Activated T-cell treated with anti-CD3 and anti-CD28 coated beads, Interleukin-2, amount 50 U/mL, for 1 hour (primary cell): ENCODE data around the gene TEX28.
"Not testable (repeated sequence)": the region's sequence is repeated elsewhere in the genome, so short reads cannot be mapped to it uniquely, and the experiment has no call there.

Source experiments
- DNase-seq: peaks from one replicate; pipeline ENCODE4 v3.0.0-alpha.2; 2020

TEX28 gene

GRCh38 chrX:154310616-154311536 lies 16.0 kb upstream of the TEX28 start:
- no peak for DNase-seq

DNA sequence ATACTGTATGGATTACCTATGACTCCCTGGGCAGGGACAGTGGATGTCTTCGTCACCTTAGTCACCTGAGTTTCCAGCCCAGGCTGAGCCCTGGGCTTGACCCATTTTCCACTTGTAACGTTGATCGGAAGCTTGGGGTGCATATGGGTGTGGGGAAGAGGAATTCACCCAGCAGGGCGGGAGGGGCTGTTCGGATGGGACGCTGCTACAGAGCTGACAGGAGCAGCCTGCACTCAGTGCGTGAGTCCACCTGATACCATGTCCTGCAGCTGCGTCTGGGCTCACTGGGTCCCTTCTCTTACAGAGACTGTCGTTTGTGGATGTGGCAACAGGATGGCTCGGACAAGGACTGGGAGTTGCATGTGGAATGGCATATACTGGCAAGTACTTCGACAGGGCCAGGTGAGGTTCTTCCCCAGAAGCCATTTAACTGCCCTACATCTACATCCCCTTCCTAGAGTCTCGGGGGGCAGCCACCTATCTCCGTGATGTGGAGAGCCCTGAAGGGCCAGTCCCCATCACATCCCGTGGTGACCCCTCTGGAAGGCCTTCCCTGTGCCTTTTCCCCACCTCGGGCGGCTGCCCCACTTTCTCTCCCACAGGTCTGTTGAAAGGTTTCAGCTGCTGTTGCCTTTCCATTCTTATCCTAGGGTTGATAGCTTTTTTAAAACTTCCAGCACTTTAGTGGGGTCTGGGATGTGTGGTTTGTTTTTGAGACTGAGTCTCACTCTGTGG lies 14.3 kb upstream of the TEX28 start:
- no peak for DNase-seq

- peak; percentile 78 for DNase-seq
Observed at GRCh38 chrX:154308108-154308946, 13.4 kb upstream of the TEX28 start.

GRCh38 chrX:154307202-154307601 lies 12.3 kb upstream of the TEX28 start:
- DNase-seq = no peak

GRCh38 chrX:154305541-154306205 lies 10.7 kb upstream of the TEX28 start:
- DNase-seq = no peak

DNA sequence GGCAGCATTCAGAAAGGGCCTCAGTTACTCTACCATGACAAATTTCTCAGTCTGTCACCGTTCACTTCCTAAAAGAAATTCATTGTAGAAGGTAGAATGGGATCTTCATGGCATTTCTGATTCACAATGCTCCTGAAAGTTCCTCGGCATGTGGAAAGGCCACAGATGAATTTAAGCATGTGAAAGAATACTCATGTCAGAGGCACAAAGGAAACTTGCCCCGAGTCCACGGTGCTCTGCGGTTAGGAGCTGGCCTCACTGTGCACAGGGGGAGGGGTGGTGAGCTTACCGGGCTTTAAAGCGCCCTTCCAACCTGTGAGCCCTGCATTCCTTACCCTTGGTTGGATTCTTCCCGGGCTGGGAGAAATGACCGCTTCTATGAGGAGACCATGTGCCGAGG lies 9.9 kb upstream of the TEX28 start:
- DNase-seq = no peak

DNA sequence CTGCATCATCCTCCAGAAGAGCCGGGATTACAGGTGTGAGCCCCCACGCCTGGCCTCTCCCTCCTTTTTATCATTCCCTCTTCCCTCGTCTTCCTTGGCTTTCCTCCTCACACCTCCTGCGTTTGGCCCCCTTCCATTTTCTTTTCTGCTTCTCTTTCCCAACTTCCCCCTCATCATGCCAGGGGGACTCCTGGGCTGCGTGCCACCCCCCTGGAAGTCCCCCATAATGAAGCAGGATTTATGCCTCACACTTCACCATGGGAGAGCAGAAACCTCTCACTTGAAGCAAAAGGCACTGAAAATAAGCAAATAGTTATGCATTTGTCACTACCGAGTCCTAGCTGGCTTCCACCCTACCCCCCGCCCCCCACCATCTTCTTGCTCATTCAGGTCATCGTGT lies 8.6 kb upstream of the TEX28 start:
- no peak for DNase-seq

DNA sequence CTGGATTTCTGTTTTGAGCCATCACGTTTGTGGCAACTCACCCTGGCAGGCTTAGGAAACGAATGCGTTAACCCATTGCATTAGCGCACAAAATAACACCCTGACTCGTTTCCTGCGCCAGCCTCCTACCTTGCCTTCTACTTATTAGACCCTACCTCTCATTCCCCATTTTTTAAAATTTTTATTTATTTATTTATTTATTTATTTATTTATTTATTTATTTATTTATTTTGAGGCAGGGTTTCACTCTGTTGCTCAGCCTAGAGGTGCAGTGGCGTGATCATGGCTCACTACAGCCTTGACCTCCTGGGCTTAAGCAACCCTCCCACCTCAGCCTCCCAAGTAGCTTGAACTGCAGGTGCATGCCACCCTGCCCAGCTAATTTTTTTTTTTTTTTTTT lies 8.1 kb upstream of the TEX28 start:
- DNase-seq = not testable (repeated sequence)

- no peak for DNase-seq
Observed at GRCh38 chrX:154300816-154301215, 5.9 kb upstream of the TEX28 start.

- no peak for DNase-seq
Observed at GRCh38 chrX:154298312-154298711, 3.4 kb upstream of the TEX28 start.

DNA sequence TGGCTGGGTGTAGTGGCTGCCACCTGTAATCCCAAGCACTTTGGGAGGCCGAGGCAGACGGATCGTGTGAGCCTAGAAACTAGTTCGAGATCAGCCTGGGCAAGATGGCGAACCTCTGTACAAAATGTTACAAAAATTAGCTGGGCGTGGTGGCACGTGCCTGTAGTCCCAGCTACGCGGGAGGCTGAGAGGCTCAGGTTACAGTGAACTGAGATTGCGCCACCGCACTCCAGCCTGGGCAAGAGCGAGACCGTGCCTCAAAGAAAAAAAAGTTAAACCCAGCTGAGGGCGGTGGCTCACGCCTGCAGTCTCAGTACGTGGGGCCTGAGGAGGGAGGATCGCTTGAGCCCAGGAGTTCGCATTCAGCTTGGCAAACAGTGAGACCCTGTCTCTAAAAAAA lies 1.8 kb upstream of the TEX28 start:
- no peak for DNase-seq

DNA sequence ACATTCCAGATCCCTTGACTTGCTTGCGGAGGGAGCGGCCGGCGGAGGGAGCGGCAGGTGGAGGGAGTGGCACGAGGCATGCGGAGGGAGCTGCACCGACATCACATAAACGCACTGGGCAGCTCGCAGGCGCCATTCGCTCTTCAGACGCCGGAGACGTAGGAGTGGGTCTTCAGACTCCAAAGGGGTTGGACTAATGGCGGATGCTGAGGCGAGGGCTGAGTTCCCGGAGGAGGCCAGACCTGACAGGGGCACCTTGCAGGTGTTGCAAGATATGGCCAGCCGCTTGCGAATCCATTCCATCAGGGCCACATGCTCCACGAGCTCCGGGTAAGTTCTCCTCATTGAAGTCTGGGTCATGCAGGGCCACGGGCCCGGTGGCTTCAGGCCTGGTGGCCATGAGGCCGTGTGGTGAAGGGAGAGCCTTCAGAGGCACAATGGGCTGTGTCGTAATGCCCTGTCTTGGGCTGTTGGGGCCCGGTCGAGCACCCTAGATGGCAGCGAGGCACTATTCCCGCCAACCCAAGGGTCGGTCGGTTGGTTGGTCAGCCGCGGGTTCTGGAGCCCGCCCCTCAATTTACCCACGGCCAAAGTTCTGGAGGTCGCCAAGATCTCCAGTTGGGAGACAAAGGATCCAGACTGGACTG lies 863 bp upstream of the TEX28 start, which contains the start of gene TKTL1:
Gene TKTL1, plus strand, starts transcription at position 132 of the 647 bp plus-strand sequence. Its CDS starts 65 bp downstream, at position 197.
- no peak for DNase-seq

DNA sequence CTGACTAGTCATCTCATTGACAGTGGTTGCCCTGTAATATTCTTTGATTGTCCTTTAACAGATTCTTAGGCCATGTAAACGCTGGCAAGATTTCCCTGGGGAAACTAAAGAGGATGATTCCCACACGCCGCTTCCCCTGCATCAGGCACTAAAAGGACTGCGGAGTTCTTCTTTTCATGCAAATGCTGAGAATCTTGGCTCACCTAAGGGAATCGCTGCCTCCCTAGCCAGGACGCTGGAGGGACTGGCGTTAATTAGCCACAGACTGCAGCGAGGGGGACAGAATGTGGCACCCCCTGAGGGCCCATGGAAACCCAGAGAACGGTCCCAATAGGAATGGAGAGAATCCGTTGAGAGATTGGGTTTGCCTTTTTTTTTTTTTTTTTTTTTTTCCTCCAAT lies 8.5 kb downstream of the TEX28 start:
- not testable (repeated sequence) for DNase-seq

DNA sequence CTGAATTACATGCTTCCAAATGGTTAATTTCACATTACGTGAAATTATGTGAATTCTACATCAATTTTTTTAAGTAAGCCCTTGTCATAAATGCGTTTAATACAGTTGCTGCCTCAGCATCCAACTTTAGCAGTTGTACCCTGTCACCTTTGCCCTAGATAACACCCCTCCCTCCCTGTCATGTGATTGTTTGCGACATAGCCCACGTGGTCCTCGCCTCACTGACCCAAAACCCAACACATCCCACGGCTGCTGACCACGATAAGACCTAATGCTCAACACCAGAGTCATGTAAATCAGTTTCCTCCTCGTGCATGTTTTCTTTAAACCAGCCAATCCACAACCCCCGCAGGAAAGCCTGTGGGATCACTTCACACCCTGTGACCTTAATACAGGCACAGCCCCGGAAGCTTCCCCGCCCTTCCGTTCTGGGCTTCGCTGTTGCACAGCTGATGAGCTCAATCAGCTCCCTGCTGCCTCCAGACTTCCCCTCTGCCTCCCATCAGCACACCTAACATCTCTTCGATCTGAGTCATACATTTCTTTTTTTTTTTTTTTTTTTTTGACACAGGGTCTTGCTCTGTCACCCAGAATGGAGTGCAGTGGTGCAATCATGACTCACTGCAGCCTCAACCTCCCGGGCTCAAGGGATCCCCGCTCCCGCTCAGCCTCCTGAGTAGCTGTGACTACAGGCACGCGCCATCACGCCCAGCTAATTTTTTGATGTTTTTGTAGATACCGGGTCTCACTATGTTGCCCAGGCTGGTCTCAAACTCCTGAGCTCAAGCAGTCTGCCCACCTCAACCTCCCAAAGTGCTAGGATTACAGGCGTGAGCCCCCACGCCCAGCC lies 10.2 kb downstream of the TEX28 start:
- not testable (repeated sequence) for DNase-seq

DNA sequence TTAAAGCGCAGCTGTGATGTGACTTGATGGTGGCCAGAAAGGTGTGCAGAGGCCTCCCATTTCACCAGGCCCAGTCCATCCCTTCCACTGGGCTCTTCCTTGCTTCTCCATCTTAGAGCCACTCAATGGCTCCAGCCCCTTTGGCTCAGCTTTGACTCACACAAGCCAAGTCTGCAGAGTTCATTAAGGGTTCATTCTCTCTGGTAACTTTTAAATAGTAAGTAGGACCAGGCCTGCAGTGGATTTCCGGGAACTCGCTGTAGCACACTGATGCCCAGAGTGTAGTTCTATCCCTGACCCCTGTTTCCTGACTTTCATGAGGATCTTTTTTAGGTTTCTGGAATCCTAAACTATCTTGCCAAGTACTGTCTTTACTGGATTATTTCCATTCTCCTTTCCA lies 25.7 kb downstream of the TEX28 start:
- not testable (repeated sequence) for DNase-seq

- not testable (repeated sequence) for DNase-seq
Observed at GRCh38 chrX:154263072-154263471, 31.9 kb downstream of the TEX28 start.

DNA sequence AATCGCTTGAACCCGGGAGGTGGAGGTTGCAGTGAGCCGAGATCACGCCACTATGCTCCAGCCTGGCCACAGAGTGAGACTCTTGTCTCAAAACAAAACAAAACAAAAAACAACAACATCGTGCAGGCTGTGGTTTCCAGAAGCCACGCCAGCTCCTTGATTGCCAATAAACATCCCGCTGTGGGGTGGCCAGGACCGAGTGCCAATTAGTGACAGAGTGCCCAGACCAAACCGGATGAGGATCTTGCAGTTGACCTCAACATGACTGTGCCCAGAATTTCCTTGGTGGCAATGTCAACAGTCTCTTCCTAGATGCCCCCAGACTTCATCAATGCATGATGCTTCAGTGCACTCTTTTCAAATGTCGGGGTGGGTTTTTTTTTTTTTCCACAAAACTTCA lies 36.2 kb downstream of the TEX28 start:
- DNase-seq = not testable (repeated sequence)

GRCh38 chrX:154257282-154257681 lies 37.6 kb downstream of the TEX28 start, which contains the start of gene OPN1MW3:
TSS of gene OPN1MW3 (plus strand) at chrX:154257582. CDS start at chrX:154257620, 38 bp downstream.
- not testable (repeated sequence) for DNase-seq

GRCh38 chrX:154248076-154248475 lies 46.8 kb downstream of the TEX28 start:
- DNase-seq = not testable (repeated sequence)

DNA sequence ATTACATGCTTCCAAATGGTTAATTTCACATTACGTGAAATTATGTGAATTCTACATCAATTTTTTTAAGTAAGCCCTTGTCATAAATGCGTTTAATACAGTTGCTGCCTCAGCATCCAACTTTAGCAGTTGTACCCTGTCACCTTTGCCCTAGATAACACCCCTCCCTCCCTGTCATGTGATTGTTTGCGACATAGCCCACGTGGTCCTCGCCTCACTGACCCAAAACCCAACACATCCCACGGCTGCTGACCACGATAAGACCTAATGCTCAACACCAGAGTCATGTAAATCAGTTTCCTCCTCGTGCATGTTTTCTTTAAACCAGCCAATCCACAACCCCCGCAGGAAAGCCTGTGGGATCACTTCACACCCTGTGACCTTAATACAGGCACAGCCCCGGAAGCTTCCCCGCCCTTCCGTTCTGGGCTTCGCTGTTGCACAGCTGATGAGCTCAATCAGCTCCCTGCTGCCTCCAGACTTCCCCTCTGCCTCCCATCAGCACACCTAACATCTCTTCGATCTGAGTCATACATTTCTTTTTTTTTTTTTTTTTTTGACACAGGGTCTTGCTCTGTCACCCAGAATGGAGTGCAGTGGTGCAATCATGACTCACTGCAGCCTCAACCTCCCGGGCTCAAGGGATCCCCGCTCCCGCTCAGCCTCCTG lies 47.4 kb downstream of the TEX28 start:
- not testable (repeated sequence) for DNase-seq
